Central memory CD4-positive, alpha-beta T cell (primary cell): ENCODE data around the gene SIAH1.
"Not testable (repeated sequence)": the region's sequence is repeated elsewhere in the genome, so short reads cannot be mapped to it uniquely, and the experiment has no call there.

Experiments
- DNase-seq: peaks from one replicate; pipeline ENCODE4 v3.0.0; 2022

The SIAH1 gene

GRCh38 chr16:48366165-48367093 is 18.8 kb downstream of the SIAH1 start:
- peak; percentile 67 for DNase-seq

GRCh38 chr16:48365601-48366164 is 19.5 kb downstream of the SIAH1 start:
- peak; percentile 68 for DNase-seq

GRCh38 chr16:48365025-48365600 is 20.1 kb downstream of the SIAH1 start:
- no peak for DNase-seq

- no peak for DNase-seq
Measured at GRCh38 chr16:48361540-48362144, 23.6 kb downstream of the SIAH1 start.

GRCh38 chr16:48361012-48361411 is 24.2 kb downstream of the SIAH1 start:
- no peak for DNase-seq

- DNase-seq = no peak
Measured at GRCh38 chr16:48359983-48360382, 25.2 kb downstream of the SIAH1 start.

GRCh38 chr16:48358419-48358818 is 26.8 kb downstream of the SIAH1 start:
- no peak for DNase-seq

- no peak for DNase-seq
Measured at GRCh38 chr16:48356633-48357376, 28.4 kb downstream of the SIAH1 start.

GRCh38 chr16:48354877-48355855 is 30.0 kb downstream of the SIAH1 start:
- no peak for DNase-seq

GRCh38 chr16:48354385-48354784 is 30.8 kb downstream of the SIAH1 start:
- DNase-seq = not testable (repeated sequence)

GRCh38 chr16:48353565-48354163 is 31.5 kb downstream of the SIAH1 start:
- DNase-seq = peak; percentile 70

- no peak for DNase-seq
Measured at GRCh38 chr16:48352648-48353390, 32.4 kb downstream of the SIAH1 start.

- no peak for DNase-seq
Measured at GRCh38 chr16:48350736-48351135, 34.5 kb downstream of the SIAH1 start.

- DNase-seq = no peak
Measured at GRCh38 chr16:48347980-48348379, 37.2 kb downstream of the SIAH1 start.

- DNase-seq = peak; percentile 7
Measured at GRCh38 chr16:48347191-48347865, 37.9 kb downstream of the SIAH1 start.

- DNase-seq = no peak
Measured at GRCh38 chr16:48342591-48342990, 42.6 kb downstream of the SIAH1 start.

- DNase-seq = no peak
Measured at GRCh38 chr16:48340054-48340453, 45.2 kb downstream of the SIAH1 start.

GRCh38 chr16:48335961-48336360 is 49.3 kb downstream of the SIAH1 start:
- no peak for DNase-seq

GRCh38 chr16:48334325-48334724 is 50.9 kb downstream of the SIAH1 start:
- DNase-seq = no peak

GRCh38 chr16:48332978-48333377 is 52.2 kb downstream of the SIAH1 start:
- no peak for DNase-seq
